IPS-20b (cell line): ENCODE measurements around the gene AMER2.

Experiments used
- H3K27ac ChIP-seq: one replicate; pipeline ENCODE4 v1.5.1; 2013; ENCODE audit warnings: low read length
- H3K27me3 ChIP-seq: 2 replicates; pipeline ENCODE4 v1.6.1; 2013; ENCODE audit warnings: mild to moderate bottlenecking, low read length, inconsistent platforms; ENCODE audit not compliant: insufficient read depth
- H3K36me3 ChIP-seq: 2 replicates; pipeline ENCODE4 v1.6.1; 2013; ENCODE audit warnings: low read depth, mild to moderate bottlenecking, inconsistent platforms, low read length, moderate library complexity; ENCODE audit not compliant: insufficient read depth
- H3K4me1 ChIP-seq: 2 replicates; pipeline ENCODE4 v1.6.1; 2013; ENCODE audit warnings: mild to moderate bottlenecking, control low read depth, inconsistent platforms, low read length, moderate library complexity; ENCODE audit not compliant: insufficient read depth
- H3K4me3 ChIP-seq: 2 replicates; pipeline ENCODE4 v1.5.1; 2013; ENCODE audit warnings: mild to moderate bottlenecking, low read length, inconsistent platforms
- H3K9ac ChIP-seq: 2 replicates; pipeline ENCODE4 v1.6.1; 2013; ENCODE audit warnings: low read depth, mild to moderate bottlenecking, inconsistent platforms, low read length, moderate library complexity
- H3K9me3 ChIP-seq: 2 replicates; pipeline ENCODE4 v1.6.1; 2013; ENCODE audit warnings: mild to moderate bottlenecking, low read depth, low read length, inconsistent platforms; ENCODE audit not compliant: insufficient read depth

The AMER2 gene

DNA sequence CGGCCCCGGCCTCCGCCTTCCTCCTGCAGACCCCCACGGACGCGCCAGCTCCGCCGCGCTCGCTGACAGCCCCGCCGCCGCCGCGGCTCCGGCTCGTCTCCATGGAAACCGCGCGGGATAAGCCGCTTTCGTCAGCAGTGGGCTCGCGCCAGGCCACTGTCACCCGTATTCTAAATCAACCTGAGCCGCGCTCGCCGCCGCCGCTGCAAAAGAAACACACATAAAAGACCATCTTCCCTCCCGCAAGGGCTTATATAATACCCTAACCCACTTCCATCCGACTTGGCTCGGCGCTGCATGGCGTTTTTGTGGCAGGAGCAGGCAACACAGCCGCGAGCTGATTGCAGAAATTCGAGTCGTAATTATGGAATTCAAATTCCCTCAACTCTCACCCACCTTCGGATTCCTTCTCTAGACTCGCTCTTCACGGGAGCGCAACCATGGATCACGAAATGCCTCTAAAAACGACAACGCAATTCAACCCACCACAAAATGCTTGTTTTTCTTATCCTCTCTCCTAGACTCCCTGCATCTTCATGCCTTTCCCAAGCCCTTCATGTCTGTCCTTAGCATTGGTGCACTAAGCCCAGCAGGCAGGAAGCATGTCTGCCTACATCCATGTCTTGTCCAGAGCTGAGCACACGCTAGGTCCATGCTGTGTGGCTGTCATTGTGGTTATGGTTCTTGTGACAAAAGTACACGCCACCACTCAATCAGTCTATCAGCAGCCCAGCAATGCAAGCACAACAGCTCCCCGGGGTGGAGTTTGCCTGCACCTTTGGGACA lies at the start of gene AMER2:
Gene AMER2, minus strand, starts transcription at position 772 of the 786 bp plus-strand sequence. Its CDS starts 669 bp downstream, at position 103.
- no peaks in the 10 kb centered on the region for H3K36me3 ChIP-seq
- peak within 1 kb of the TSS; percentile 62 for H3K4me3 ChIP-seq
- no peak within 1 kb of the TSS for H3K27ac ChIP-seq
- H3K27me3 ChIP-seq: peaks cover 57% of the 10 kb centered on the region
- H3K4me1 ChIP-seq: peaks cover 6% of the 10 kb centered on the region; the same call in 1 of the 2 replicates
- H3K9ac ChIP-seq: no peak within 1 kb of the TSS
- no peaks in the 10 kb centered on the region for H3K9me3 ChIP-seq

DNA sequence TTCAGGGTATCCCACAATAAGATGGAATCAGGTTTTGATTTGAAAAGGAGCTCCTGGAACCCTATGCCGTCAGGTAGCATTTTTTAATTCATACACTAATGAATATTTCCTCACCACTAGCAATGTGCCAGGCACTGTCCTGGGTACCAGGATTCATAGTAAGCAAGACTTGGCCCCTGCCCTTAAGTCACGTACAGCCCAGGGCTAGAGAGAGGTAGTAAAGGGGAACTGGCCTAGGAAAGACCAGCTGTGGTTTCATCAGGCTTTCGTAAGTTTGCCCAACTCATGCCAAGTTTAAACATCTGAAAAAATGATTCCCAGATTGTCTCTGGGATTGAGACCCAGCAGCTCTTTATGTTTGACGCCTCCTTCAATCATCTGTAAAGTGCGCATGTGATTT lies 45.9 kb upstream of the AMER2 start:
- H3K27ac ChIP-seq: no peak overlapping the region

DNA sequence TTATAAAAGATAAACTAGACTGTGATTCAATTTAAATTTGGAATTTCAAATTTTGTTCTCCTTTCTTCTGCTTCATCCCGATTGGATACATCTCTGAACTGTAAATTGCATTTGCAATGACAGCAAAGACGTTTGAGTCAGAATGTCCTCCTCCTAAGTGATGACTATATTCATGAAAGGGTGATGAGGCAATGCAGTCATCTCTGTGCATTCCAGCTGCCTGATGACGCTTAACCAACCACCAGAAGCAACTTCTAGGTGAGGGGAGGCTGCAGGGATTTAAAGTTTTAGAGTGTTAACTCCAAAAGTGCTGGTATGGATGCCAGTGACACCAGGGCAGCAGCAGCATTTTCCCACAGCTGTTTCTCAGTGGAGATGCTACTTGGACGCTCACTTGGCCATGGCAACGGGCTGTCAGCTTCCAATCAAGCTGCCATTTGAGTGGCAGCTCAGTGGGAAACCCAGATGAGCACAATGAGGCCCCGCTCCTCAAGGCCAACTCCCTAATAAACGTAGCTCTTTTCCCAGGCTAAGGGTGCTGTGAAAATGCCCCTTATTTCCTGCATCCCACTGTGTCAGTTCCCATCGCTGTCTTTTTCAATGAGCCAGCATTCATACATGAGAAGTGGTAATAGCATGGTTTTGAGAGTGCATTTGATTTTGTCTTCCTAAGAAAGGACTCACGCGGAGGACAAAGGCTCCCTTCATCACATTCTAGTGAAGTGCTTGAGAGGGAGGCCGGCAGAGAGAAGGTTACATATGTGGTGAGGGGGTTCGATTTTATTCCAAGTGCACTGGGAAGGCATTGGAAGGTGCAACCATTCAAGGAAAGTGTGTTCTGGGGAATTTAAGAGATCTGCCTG lies 45.2 kb upstream of the AMER2 start:
- Histone ChIP-seq H3K4me1 (peaks cover 5% of the 10 kb centered on the region; the same call in 1 of the 2 replicates), H3K9me3 (no peaks in the 10 kb centered on the region), H3K27me3 (no peaks in the 10 kb centered on the region), H3K36me3 (no peaks in the 10 kb centered on the region), H3K9ac (no peak overlapping the region), H3K27ac (no peak overlapping the region), H3K4me3 (no peak overlapping the region)

More for the DNA sequence above, 45.9 kb upstream of the AMER2 start:
- no peaks in the 10 kb centered on the region for H3K27me3 ChIP-seq
- H3K36me3 ChIP-seq: no peaks in the 10 kb centered on the region
- H3K9me3 ChIP-seq: no peaks in the 10 kb centered on the region
- no peak overlapping the region for H3K4me3 ChIP-seq
- H3K4me1 ChIP-seq: peaks cover 5% of the 10 kb centered on the region; the same call in 1 of the 2 replicates
- no peak overlapping the region for H3K9ac ChIP-seq

DNA sequence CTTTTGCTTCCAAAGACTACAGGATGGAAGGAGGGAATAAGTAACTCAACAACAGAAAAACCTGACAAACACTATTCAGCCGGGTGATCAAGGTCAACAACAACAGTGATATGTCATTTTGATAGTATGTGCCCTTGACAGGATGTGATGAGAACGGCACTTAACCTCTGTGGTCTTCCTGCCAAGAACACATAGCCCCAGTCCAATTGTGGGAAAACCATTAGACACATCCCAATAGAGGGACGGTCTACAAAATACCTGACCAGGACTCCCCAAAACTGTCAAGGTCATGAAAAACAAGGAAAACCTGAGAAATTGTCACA lies 43.1 kb upstream of the AMER2 start:
- Histone ChIP-seq H3K36me3 (no peaks in the 10 kb centered on the region), H3K27ac (no peak overlapping the region), H3K9me3 (no peaks in the 10 kb centered on the region), H3K9ac (no peak overlapping the region), H3K4me1 (peaks cover 5% of the 10 kb centered on the region; the same call in 1 of the 2 replicates), H3K4me3 (no peak overlapping the region), H3K27me3 (no peaks in the 10 kb centered on the region)

DNA sequence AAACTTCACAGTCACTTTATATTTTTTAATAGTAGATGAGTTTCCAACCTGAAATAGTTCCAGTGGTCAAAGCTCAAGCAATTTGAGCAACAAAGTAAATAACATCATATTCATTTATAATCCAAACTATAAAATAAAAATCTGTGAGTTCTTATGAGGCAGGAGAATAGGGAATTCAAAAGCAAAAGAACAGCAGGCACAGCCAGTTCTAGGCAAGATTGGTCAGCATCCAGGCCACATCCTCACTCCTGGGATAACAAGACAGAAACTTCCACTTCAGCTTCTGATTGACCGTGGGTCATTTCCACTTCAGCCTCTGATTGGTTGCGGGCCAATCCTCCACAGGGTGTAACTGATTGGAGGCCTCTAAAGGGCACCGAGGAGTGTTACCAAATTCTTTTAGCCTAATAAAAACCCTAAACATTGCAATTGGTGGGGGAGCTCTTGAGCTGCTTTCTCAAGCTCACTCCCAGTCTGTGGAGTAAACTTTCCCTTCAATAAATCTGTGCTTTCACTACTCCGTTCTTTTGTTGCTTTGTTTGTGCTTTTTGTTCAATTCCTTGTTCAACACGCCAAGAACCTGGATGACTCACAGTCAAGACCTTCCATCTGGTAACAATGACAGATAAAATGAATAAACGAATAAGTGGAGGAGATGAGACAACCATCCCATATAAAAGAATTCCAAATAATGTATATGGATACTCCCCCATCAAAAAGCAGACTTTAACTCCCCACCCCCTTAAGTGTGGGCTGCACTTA lies 42.6 kb upstream of the AMER2 start:
- no peaks in the 10 kb centered on the region for H3K9me3 ChIP-seq
- peaks cover 5% of the 10 kb centered on the region; the same call in 1 of the 2 replicates for H3K4me1 ChIP-seq
- H3K9ac ChIP-seq: no peak overlapping the region
- H3K4me3 ChIP-seq: no peak overlapping the region
- no peaks in the 10 kb centered on the region for H3K36me3 ChIP-seq
- no peaks in the 10 kb centered on the region for H3K27me3 ChIP-seq
- no peak overlapping the region for H3K27ac ChIP-seq

- H3K27ac ChIP-seq: no peak overlapping the region
- no peaks in the 10 kb centered on the region for H3K36me3 ChIP-seq
- H3K4me1 ChIP-seq: peaks cover 5% of the 10 kb centered on the region; the same call in 1 of the 2 replicates
- H3K9me3 ChIP-seq: no peaks in the 10 kb centered on the region
- H3K4me3 ChIP-seq: no peak overlapping the region
- H3K9ac ChIP-seq: no peak overlapping the region
- H3K27me3 ChIP-seq: no peaks in the 10 kb centered on the region
These were observed 41.6 kb upstream of the AMER2 start for GRCh38 chr13:25213715-25214114.

DNA sequence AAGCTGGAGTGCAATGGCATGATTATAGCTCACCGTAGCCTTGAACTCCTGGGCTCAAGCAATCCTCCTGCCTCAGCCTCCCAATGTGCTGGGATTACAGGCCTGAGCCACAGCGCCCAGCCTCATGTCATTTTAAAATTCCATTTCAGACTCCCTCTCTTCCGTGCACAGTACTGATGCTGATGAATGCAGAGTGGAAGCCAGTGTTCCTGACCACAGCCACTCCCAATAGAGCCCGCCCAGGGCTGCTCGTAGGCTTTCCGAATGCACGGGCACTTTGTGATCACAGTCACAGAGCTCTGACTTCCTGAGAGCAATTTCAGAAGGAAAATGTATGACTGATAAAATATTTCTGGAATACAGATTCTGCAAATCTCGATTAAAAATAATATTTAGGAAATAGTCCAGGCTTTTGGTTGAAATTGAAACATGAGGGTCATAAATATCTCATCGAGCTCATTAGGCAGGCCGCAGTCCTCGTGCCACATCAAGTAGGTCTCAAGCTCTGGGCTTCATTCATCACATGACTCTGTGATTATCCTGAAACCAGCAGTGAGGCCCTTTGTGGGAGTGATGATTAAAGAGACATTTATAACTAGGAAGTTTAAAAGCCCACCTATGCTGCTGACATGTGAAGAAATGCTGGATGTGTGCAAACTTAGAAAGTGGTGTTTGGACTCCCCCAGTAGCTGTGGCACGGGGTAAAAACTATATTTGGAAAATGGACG lies 38.9 kb upstream of the AMER2 start:
- H3K4me1 ChIP-seq: no peaks in the 10 kb centered on the region; the same call in 1 of the 2 replicates
- no peak overlapping the region for H3K9ac ChIP-seq
- no peaks in the 10 kb centered on the region for H3K27me3 ChIP-seq
- no peak overlapping the region for H3K27ac ChIP-seq
- no peaks in the 10 kb centered on the region for H3K36me3 ChIP-seq
- H3K9me3 ChIP-seq: no peaks in the 10 kb centered on the region
- H3K4me3 ChIP-seq: no peak overlapping the region

DNA sequence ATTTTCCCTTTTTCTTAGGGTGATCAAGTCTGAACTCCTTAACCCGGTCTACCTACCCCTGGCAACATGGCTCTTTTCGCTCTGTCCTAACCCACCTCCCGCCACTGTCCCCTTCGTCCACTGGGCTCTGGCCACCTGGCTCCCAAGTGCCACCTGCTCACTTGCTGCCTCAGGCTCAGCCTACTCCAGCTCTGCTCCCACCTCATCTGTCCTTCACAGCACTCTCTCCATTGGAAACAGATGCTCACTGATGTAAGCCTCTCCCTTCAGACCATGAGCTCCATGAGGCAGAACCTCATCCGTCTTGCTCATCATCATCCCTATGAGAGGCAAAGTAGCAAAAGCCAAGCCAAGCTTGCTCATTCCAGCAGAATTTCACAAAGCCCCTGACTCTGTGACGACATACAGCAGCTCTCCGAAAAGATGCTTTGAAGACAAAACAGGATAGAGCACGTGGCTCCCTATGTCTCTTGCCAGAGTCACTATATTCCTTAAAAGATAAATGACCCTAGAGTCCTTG lies 35.3 kb upstream of the AMER2 start:
- H3K36me3 ChIP-seq: no peaks in the 10 kb centered on the region
- H3K4me1 ChIP-seq: peaks cover 4% of the 10 kb centered on the region; the same call in 1 of the 2 replicates
- H3K27ac ChIP-seq: no peak overlapping the region
- H3K9me3 ChIP-seq: no peaks in the 10 kb centered on the region
- H3K27me3 ChIP-seq: no peaks in the 10 kb centered on the region
- H3K4me3 ChIP-seq: no peak overlapping the region
- H3K9ac ChIP-seq: no peak overlapping the region

- no peak overlapping the region for H3K9ac ChIP-seq
- H3K36me3 ChIP-seq: no peaks in the 10 kb centered on the region
- peaks cover 4% of the 10 kb centered on the region; the same call in 1 of the 2 replicates for H3K4me1 ChIP-seq
- no peak overlapping the region for H3K4me3 ChIP-seq
- H3K27me3 ChIP-seq: no peaks in the 10 kb centered on the region
- H3K27ac ChIP-seq: no peak overlapping the region
- H3K9me3 ChIP-seq: no peaks in the 10 kb centered on the region
These were observed 32.8 kb upstream of the AMER2 start for GRCh38 chr13:25204863-25205262.

- Histone ChIP-seq H3K27ac (no peak overlapping the region), H3K9me3 (no peaks in the 10 kb centered on the region), H3K4me1 (peaks cover 4% of the 10 kb centered on the region; the same call in 1 of the 2 replicates), H3K4me3 (no peak overlapping the region), H3K27me3 (no peaks in the 10 kb centered on the region), H3K9ac (no peak overlapping the region), H3K36me3 (no peaks in the 10 kb centered on the region)
These were observed 31.1 kb upstream of the AMER2 start for GRCh38 chr13:25203127-25203740.
